Fibroblast of upper back skin (primary cell): Measurements from ENCODE around the gene DHX8.

Source experiments
- DNase-seq: peaks from one replicate; pipeline ENCODE4 v3.0.0-alpha.2; 2013

DHX8 gene

DNA sequence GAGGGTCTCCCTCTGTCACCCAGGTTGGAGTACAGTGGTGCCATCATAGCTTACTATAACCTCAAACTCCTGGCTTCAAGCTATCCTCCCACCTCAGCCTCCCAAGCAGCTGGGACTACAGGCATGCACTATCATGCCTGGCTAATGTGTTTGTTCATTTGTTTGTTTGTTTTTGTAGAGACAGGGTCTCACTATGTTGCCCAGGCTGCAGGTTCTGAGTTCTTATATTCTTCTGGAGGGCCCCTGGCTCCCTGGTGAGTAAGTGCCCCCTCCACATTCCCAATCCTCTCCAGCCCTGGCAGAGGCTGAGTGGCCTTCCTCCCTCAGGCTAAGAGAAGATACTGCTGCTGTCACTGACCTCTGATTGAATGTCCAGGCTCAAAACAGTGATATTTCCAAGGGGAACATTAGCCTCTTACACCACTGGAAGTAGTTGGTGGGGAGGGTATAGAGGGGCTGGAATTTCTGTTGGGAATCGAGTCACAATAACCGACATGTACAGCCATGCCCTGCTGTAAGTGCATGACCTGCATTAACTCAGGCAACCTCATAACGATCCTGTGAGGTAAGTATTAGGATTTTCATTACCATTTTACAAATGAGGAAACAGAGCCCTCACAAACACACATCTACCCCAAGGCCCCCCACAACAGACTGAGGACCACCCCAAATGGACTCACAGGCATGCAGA, 65.1 kb downstream of the DHX8 start:
- DNase-seq, result no peak

DNA sequence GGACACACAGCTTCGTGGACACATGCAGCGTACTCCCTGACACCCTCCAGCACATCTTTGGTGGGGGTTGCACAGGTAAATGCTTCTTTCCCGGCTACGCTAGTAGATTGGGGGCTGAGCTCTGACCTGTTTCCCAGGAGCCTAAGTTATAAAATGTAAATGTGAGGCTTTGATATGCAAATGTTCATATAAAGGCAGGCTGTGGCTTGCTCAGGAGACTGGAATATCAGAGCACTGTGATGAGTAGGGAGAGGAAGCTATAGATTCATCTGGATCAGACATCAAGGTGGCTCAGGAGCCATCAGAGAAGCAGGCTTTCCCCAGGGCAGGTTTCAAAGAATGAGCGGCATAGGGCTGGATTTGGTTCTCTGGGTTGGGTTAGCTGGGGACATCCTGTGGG, 65.7 kb downstream of the DHX8 start:
- no peak for DNase-seq

DNA sequence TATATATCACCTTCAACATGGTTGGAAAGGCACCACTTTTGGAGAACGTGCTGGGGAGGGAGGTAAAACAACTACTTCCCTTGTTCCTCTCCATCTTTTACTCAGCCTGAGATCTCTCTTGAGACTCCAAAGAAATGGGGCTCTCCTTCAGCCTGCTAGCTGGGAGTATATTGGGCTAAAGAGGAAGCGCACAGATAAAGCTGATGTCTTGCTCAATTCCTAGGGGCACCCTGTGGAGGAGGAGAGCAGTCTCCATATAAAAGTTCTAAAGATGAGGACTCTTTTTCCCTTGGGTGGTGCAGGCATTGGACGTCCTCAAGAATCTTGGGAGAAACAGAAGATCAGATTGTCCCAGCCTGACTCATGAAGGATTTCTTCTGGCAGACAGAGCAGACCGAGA, 67.0 kb downstream of the DHX8 start:
- no peak for DNase-seq

DNA sequence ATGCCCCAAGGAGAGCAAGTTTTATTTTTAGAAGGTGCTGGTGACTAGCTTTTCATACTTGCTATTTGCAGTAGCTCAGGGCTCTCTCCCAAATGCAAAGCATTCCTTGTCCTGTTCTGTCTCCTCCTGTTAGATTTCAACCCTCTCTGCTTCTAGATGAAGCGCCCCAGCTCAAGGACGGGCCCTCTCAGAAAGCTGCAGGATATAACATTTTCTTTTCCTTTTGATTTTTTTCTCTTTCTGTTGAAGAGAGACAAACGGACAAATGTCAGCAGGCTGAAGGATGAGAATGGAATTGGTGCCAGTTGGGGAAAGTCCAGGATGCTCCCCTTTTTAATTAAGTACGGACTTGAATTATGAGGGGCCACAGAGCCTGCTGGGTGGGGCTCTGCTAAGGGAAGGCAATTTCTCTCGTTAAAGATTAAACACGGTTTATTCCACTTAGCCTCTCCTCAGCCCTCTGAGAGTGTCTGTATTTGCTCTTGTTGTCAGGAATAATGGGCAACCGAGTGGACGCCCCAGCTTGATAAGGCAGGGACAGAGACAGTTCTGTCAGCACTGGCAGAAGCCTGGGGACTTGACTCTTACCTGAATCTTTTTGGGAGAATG, 68.6 kb downstream of the DHX8 start:
- DNase-seq, result no peak

DNA sequence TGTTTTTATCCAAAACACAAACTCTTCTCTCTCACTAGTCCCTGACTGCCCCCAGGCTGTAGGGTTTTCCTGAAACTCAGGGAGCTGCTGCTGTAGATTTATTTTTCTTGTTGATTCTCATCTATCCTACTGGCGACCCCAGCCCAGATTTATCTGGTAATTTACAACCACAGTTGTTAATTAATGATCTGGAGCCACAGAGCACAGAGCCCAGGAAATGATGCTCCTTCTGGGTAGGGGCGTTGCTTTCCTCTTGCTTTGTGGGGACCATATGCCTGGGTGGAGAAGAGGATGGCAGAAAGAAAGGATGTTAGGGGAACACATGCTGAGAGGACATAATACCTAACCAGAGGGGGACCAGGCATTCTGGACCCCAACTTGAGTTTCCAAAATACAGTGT, 69.8 kb downstream of the DHX8 start:
- DNase-seq, result no peak

DNA sequence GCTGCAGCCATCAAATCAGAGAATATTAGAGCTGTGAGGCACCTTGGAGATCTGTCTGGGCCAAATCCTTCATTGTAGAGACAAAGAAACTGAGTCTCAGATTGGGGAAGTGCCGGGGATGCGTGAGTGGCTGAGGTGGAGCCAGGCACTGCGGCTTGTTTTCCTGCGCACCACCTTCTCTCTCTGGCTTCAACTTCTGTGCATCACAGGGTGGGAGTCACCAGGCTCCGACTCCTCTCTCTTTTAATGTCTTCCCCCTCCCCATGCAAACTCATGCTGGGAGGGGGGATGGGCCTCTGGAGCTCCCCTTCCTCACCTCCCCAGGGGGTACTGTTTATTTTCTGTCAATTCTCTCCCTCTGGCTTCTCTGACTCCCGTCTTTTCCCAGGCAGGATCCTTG, 71.1 kb downstream of the DHX8 start:
- no peak for DNase-seq

DNA sequence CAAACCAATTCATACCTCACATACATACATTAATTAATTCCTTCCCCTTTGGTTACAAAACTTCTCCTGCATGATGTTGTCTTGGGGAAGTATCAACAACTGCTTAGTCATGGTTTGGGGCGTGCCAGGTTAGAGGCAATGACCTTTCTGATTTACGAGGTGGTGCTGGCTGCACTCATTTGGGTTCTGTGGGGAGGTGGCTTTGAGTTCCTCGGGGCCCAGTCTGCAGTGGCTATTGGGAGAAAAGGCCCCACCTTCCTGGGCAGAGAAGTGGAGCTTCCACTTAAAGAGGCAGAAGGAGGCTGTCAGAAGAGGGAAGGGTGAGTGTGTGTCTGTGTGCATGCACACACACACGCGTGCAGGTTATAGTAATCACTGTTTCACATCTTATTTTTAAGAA, 72.5 kb downstream of the DHX8 start:
- DNase-seq, result peak; percentile 34

DNA sequence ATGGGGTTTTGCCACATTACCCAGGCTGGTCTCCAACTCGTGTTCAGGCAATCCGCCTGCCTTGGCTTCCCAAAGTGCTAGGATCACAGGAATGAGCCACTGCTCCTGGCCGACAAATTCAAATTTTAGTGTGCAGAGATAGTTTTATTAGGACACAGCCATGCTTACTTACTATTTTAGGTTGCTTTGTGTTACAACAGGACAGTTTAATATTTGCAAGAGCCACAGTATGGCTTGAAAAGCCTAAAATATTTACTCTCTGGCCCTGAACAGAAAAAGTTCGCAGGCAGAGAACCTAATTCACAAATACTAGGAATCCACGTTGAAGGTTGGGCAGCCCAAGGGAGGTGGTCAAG, 75.0 kb downstream of the DHX8 start:
- DNase-seq, result no peak

DNA sequence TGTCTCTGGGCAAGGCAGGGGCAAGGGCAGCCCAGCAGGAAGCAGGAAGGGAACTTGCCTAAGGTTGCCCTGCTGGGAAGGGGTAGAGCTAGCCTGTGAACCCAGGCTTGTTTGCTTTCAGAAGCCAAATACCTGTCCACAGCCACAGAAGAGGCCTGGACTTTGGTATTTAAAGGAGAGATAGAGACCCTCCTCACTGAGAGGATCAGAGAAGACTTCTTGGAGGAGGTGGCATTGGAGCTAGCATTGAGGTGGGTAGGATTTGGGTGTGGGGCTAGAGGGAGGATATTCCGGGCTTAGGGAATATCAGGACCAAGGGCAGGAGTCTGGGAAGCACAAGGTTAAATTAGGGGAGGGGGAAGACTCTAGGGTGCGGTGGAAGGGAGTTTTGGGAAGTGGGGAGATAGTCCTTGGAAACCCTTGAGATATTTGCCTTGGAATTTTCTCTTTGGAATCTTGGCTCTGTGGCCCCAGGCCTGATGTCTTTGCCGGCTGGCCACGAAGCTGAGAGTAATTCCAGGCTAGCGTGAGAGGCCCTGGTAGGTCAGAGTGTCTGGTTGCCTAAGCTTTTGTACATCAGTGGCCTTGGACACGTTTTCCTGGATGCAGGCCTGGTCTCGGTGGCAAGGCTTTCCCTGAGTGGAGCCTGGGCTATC, 75.5 kb downstream of the DHX8 start:
- DNase-seq, result no peak

DNA sequence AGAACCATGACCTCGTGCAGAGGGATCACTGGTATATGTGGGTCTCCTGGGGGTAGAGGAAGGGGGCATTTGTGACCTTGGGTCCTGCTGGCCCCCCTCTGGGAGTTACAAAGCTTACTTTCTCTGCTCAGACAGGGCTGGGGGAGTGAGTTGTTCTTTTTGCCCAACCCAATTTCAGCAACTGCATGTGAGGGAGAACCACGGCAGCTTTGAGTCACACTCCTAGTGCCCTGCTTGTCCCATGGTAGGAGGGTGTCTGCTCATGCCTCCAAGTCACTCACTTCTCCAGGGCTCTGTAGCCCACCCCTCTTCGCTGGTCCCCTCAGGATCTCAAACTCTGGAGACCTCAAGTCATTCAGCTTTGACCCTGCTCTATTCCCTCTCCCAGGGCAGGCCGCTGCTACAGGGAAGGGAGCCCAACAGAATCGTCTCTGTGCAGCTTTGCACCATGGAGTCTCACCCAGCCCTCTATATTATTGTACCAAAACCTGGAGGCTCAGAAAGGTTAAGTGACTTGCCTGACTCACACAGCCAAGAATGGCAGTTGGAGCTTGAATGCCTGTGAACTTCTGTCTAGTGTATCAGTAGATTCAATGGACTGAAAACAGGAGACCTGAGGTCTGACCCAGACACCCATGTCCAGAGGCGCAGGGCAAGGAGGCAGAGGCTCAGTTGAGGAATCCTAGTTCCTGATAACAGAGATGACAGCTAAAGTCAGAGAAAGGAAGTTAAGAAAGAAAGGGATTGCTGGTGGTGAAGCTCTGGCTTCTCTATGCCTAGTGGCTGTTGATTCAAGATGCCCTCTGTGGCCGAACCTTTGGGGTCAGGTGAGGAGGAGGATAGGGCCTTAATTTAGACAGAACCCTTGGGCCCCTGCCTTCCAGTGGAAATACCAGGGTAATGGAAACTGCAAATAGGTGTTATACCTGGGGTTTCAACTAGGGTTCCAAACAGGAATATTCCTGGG, 77.0 kb downstream of the DHX8 start:
- DNase-seq, result no peak

DNA sequence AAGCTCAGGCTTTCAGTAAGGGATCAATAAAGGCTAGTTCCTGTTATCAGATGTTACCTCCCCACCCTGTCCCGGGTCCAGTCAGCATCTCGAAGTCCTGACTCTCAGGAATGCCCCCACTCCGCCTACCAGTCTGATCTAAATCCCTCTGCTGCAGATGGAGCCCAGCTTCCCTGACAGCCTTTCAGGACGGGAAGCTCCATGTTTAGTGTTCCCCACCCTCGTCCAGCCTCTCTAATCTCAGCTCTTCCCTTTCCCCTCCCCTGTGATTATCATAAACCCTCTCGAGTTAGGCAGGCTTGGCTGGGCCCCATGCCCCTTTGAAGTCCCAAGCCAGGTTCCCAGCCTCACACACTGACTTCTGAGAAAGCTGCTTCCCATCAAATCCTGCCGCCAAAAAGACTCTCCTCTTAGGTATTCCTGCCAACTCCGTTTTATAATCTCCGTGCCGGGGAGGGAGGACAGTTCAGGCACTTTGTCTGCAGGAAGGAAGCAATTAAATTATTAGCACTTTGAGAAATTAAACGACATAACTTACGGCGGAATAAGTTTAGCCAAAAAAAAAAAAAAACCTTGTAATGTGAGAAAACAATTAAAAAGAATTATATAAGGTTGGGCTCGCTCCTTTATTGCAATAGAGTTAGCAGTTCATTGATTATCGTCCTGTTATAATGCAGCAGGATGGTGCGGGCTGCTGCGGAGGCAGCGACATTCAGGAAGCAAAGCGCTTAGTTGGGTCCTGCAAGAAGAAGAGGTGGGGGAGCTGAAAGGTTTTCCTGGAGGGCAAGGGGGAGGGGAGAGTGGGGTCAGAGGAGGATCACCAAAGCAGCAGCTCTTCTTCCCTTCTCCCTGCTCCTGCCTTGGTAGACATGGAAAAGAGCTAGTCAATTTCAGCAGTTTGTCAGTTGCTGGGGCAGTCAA, 79.2 kb downstream of the DHX8 start:
- no peak for DNase-seq

DNA sequence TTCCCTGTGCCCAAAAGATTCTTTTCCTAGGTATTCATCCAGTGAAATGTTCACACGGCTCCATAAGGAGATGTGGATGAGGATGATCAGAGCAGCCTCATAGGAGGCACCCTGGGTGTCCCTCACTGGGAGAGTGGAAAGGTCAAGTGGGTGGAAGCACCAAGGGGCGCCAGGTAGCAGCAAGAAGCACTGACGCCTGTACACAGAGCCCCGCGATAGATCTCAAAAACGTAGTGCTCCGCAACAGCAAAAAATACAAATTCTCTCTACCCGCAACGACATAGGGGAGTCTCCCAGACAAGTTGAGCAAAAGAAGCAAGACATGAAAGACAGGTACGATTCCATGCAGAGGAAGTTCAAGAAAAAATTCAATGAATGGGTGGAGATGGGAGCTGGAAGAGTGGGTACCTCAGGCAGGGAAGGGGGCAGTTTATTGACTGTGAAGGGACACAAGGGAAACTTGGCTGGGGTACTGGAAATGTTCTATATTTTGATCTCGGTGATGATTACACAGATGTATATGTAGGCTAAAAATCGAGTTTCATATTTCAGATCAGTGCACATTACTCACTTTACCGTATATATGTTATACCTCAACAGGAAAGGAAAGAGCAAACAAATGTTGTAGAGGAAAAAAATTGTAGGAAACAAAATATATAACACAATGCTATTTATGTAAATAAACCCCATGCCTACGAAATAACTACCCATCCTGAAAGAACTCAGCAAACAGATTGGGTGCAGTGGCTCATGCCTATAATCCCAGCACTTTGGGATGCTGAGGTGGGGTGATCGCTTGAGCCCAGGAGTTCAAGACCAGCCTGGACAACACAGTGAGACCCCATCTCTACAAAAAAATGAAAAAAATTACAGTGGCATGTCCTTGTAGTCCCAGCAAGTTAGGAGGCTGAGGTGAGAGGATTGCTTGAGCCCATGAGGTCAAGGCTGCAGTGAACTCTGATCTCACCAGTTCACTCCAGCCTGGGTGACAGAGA, 80.1 kb downstream of the DHX8 start:
- no peak for DNase-seq

DNA sequence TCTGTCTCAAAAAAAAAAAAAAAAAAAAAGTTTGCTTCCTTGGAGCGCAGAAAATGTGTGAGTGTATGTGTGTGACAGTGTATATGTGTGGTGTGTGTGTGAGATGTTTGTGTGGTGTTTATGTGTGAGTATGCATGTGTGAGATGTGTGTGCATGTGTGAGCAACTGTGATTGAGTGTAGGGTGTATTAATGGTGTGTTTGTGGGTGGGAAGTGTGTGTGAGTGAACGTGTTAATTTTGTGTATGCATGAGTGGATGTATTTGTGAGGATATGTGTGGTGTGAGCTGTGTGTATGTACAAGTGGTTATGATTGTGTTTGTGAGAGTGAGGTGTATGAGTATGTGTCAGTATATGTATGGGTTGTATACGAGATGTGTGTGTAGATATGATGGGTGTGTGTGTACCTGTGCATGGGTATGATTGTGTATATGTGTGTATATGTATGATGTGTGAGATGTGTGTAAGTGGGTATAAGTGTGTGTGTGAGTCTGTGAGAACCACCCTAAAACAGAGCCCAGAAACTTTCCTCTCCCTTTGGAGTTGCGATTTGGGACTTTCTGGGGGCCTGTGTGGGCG, 84.8 kb downstream of the DHX8 start:
- no peak for DNase-seq

DNA sequence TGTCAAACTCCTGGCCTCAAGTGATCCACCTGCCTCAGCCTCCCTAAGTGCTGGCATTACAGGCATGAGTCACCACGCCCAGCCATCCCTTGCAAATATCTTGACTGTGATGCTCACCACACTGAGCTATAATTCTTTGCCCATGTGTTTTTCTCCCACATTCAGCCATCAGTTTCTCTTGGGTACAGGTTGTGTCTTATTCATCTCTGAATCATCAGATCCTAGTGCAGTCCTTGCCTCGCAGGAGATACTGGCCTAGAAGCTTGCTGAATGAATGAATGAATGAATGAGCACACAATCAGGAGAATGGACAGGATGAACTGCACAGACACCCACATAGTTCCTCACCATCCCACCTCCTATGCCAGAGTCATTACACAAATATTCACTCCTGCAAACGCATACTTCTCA, 86.7 kb downstream of the DHX8 start:
- peak; percentile 57 for DNase-seq

DNA sequence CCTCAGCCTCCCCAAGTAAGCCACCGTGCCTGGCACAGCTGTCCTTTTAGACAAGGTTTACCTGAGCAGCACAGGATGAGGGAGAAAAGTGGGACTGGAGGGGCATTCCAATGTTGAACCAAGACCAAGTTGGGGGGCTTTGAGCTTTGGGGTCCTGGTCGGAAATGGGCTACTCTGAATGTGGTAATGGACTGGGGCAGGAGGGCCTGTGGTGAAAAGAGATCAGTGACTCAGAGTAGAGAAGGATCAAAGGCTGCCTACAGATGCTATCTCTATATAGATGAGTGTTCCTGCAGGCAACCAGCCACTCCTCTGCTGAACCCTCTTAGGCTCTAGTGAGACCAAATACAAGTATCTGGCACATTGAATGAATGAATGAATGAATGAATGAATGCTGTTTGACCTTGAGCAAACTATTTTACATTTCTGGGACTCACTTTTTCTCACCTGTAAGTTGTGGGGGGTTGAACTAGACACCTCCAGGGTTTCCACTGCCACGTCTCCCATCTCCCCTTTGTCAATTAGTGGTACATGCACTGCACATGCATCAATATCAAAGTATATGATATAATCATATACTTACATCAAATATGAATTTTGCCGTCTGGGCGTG, 88.7 kb downstream of the DHX8 start:
- no peak for DNase-seq

DNA sequence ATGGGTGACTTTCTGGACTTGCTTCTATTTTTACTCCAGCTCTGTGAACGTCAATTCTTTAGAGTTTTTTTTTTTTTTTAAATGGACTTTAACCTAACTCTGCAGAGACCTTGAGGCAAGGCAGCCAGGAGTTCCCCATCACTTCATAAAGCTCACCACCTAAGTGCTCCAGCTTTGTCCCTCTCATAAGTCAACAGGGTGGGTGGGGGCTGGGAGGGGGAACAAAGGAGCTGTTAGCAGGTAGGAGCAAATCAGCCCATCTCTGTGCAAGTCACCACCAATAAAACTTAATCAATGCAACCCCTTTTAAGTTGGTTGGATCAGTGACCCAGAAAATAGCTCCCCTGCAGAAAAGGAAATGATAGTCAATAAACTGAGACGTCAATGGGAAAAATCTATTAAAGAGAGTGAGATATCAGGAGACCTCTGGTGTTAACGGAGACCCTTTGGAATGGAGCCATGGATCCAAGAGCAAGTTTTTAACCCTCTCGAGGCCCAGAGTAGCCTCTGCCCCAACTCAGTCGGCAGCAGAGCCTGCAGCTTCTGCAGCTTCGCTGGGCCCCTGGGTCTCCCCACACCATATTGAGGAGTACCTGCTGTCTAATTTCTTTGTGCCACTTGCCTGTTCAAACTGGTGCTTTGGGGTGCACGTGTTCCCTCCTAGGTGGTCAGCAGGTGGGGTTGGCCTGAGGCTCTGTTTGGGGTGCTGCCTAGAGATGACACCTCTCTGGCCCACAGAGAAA, 90.0 kb downstream of the DHX8 start:
- DNase-seq, result no peak

DNA sequence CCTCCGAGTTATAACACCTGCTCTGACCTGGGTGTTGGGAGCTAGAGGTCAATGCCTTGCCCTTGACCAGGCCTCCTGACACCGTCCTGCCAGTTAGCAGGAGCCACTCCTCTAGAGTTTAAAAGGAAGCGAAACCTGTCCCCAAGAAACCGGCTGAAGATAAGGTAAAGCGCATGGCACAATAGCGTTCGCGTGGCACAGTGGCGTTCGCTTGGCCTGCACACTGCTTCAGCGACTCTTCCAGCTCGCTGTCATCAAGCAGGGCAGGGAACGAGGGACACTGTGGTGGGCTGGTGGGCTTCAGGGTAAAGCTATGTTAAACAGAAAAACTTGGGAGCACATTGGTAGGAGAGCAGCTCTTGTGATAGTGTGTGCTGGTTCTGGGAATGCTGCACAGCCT, 90.6 kb downstream of the DHX8 start:
- DNase-seq, result no peak

DNA sequence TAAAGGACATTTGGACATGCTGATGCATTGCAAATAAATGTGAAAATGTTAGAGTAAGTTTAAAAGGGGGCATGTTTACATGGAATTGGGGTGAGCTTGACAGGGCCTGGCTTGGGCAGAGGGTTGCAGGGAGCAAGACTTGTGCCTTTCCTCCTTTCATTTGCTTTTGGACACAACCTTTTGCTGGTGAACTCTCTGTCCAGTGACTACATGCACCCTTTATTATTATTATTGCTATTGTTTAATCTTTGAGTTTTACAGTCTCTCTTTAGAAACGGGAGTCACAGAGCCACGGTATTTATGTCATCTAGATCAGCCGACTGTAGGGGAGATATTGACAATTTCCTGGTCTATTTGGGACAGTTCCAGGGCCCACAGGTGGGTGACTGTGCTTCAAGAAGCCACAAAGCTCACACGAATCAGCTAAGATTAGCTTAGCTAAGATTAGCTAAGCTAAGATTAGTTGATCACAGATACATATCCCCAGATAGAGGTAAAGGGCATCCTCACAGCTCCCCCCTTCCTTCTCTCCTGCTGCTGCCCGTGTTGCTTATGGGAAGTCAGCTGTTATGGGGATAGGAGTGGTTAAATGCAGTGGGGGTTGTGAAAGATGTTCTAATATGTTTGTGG, 91.2 kb downstream of the DHX8 start:
- no peak for DNase-seq
